Stromal cell of bone marrow (primary cell): ENCODE results near the gene ZBTB18.
"Not testable (repeated sequence)": the region's sequence is repeated elsewhere in the genome, so short reads cannot be mapped to it uniquely, and the experiment has no call there.

ENCODE experiments used
- DNase-seq: peaks from one replicate; pipeline ENCODE4 v3.0.0-alpha.2; 2012; ENCODE audit warnings: low read depth

The ZBTB18 gene

DNA sequence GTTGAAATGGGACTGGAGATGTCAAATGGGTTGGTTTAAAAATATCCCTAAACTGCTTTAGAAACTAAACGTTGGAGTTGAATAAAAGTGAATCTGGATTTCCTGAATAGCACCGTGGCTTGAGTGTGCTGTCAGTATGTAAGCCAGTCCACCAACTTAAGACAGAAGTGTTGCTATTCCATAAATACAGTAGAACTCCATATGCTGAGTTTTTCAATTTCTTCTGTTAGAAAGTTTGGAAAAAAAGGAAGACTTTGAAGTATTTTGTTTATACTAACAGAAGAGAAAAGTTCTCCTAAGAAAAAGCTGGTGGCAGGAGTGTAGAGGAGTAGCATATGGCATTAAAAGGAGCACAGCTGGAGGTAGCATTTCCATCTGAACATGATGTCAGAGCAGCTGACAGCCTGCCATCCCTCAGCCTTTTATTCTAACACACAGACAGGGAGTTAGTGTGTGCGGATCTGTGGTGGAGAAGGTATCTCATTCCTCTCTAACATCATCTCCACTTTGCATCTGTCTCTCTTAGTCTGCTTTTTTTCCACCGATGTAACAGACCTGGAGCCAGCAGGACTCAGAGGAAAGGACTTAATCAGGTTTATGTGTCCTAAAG lies at the start of gene ZBTB18:
Gene ZBTB18, plus strand, starts transcription at position 449 of the 610 bp plus-strand sequence. Its CDS starts 149 bp downstream, at position 598.
- no peak for DNase-seq

DNA sequence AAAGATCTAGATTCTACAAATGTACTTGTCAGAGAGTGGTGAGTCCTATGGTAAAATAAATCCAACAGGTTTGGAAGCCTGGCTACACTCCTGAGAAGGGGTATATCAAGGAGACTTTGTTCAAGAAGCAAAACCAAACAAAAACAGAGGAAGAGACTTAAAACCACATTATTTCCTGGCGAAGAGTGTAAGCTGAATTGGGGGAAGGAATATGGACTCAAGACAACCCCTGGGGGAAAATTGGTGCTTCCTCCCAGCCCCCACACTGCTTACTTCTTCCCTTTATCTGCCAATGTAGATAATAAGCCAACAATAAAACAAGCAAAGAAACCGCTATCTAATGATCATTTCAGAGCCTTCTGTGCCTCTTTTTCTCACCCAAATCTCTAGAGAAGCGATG lies 48.4 kb upstream of the ZBTB18 start:
- DNase-seq = no peak

DNA sequence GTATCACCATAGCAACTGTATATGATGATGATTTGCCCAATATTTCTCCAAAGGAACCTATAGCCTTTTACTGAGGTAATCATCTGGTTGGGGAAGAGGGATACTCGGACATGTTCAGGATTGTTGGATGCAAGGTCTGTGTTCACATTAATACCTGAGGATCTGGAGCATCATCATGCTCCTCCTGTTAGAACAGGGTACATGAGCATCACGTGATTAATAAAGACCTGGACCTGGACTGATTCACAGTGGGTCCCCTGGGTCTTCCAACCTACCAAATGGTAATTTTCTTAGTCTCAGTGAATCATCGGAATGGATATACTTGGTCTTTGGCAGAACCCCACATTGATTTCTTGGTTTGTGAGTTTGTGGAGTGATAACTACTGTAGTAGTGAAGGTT lies 45.6 kb upstream of the ZBTB18 start:
- no peak for DNase-seq

DNA sequence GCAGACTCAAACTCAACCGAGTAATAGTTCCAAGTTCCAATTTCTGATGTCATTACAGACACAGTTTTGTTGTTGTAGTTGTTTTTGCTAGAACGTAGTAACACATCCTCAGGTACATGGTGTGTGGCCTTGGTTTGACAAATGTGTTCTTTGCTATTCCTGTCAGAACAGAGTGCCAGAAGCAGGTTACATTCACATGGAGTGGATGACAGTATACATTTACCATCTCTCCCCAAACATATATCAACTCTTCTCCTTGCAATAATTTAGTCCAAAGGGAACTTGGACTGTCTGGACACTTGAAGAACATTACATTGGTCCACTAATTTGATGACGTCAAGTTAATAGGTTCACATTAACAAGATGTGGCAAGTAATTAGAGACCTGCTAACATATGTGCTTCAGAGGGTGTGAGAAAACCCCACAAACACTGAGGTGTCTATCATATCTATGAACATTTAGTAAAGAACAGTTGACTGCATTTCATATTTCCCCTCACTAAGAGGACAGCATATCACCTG lies 44.6 kb upstream of the ZBTB18 start:
- no peak for DNase-seq

DNA sequence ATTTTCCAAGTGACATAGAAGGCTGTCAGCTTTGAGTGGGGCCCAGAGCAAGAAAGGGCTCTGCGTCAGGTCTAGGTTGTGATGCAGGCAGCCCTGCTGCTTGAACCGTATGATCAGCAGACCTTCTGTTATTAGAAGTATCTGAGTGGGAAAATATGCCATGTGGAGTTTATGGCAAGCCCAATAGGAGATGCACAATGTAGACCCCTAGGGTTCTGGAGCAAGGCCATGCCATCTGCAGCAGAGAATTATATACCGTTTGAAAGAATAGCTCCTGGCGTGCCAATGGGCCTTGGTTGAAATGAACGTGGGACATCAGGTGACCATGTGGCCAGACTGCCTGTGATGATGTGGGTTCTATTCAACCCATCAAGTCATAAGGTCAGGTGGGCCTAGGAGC lies 44.1 kb upstream of the ZBTB18 start:
- DNase-seq = no peak

DNA sequence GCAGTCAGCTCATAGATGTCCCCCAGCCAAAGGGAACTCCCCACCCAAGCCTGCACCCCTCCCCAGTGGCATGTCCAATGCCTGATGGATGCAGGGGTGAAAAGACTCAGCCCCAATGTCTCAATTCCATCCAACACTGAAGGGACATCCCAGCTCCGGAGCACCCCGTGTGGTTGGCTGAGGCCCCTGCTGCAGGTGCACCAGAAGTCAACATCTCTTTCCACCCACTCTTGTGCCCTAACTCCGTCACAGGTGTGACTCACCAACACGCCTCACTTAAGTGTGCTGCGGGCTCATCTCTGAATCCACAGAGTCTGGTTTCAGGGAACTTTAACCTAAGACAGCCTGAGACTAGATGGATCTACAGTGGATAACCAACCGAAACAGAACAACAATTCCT lies 40.9 kb upstream of the ZBTB18 start:
- DNase-seq = no peak

DNA sequence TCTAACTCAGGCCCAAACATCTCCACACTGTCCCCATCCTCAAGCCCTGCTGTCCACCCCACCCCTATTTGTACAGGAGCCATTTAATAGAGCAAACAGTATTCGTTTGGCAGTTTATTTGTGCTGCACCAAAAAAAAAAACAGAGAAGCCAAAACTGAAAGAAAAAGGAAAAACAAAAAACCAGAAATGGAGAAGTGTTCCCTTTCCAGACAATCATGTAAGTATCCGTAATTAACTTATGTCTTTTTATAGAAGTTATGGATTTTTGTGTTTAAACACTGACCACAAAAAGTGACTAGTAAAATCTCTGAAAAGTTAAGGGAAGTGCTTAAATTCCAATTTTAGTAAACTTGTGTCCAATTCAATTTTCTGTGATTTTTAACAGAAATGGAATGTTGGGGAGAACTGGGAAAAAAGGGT lies 40.4 kb upstream of the ZBTB18 start:
- DNase-seq = no peak

DNA sequence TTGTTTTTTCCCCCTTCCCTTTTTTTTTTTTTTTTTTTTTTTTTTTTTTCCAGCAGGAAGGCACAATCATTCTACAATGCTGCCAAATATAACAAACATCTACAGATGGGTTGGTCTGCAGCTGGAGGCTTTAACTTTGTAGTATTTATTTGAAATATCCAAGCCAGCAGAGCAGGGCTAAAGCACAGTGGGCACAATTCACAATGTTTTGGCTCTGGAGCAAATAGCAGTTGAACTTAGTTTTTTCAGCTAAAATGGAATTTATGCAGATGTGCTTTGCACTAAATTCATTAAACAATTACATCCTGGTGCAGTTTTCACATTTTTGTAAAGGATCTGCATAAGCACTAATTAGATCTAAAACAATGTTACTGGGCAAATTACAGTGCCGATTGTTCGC lies 39.8 kb upstream of the ZBTB18 start:
- no peak for DNase-seq

DNA sequence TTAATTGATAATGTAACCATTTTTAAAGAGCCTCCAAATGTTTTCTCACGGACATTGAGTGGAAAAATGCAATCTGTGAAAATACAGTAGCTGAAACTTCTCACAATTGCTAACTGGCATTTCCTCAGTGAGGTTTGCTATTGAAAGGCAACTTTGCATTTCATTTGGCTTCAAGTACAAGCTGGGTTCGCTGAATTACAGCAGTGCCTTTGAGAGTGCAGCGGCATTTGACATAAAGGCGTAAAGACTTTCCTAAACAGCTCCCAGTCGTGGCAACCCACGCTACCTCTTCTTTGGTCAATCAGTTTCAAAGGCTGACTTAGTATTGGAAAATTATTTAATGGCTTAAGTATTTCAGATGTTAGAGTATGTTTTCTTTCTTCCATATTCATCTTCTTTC lies 39.3 kb upstream of the ZBTB18 start:
- no peak for DNase-seq

DNA sequence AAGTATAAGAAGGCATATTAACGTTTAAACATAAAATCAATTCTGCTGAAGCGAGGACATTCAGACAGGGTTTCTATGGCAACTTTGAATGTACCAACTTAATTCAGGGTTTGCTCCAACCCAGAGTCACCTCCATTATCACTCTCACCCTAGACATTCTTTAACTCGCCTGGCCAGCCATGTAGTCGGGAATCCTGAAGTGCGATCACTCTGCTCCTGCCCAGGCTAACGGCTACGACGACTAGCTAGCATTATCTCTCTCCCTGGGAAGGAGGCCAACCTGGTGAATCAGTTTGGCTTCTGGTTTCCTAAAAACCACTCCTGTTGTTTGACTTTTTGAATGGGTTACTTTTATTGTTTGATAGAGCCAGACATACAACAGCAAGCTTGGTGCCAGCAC lies 38.9 kb upstream of the ZBTB18 start:
- DNase-seq = peak; percentile 50

DNA sequence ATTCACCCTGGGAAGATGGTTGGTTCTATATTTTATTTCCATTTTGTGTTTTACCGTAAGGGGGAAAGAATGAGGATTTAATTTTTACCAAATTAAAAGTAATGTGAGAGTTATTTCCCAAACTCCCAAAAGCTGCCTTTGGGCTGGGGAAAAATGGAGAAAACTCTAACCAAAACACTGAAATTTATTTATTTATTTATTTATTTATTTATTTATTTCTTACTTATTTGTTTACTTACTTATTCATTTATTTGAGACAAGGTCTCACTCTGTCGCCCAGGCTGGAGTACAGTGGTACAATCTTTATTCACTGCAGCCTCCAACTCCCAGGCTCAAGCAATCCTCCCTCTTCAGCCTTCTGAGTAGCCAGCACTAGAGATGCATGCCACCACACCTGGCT lies 38.0 kb upstream of the ZBTB18 start:
- DNase-seq = no peak

DNA sequence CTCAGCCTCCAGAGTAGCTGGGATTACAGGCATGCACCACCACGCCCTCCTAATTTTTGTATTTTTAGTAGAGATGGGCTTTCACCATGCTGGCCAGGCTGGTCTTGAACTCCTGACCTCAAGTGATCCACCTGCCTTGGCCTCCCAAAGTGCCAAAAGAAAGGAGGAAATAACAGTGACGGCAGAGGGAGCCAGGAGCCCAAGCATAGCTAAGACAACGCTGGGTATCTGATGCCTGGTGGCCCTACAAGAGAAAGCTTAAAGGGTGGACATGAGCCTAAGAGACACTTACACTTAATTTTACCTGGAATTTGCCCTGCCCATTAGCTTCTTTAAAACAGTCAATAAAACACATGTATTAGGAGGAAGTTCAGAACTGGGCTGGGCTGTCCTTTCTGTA lies 36.2 kb upstream of the ZBTB18 start:
- DNase-seq = not testable (repeated sequence)

DNA sequence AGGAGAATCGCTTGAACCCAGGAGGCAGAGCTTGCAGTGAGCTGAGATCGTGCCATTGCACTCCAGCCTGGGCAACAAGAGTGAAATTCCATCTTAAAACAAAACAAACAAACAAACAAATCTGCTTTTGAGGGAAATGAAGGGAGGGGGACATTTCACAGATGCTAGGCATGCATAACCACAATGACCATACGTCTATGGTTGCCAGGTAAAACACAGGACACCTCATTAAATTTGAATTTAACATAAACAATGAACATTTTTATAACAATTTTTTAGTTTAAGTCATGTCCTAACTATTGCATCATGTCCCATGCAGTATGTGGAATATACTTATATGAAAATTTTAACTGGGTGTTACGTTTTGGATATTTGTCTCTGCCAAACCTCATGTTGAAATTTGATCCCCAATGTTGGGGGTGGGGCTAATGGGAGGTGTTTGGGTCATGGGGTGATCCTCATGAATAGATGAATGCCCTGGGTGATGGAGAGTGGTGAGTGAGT lies 31.0 kb upstream of the ZBTB18 start:
- no peak for DNase-seq

DNA sequence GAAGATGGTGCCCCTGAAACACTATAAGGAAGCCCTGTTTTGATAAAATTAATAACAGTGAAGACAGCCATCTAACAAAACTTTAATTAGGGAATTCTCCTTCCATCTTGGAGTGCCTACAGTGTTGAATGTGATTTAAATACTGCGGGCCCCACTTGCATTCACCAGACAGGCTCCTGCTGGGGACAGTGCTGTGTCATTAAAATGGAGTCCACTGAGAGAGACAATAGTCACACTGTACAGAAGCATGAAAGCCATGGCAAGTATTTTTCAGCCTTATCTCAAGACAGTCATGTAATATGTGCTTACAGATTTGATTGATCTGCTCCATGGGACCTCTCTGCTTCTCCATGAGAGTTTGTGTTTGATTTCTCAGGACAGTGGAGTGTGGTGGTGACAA lies 29.7 kb upstream of the ZBTB18 start:
- DNase-seq = no peak

DNA sequence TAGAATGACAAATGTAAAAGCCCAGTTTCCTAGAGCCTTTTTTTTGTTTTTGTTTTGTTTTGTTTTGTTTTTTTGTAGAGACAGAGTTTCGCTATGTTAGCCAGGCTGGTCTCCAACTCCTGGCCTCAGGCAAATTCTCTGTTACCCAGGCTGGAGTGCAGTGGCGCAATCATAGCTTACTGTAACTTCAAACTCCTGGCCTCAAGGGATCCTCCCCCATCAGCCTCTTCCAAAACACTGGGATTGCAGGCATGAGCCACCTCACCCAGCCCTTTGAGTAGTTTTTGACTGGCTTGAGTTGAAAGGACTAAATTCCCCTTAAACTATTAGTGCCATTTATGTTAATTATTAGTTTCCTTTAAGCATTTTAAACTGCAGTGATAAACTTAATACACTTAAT lies 28.8 kb upstream of the ZBTB18 start:
- DNase-seq = peak; percentile 67

DNA sequence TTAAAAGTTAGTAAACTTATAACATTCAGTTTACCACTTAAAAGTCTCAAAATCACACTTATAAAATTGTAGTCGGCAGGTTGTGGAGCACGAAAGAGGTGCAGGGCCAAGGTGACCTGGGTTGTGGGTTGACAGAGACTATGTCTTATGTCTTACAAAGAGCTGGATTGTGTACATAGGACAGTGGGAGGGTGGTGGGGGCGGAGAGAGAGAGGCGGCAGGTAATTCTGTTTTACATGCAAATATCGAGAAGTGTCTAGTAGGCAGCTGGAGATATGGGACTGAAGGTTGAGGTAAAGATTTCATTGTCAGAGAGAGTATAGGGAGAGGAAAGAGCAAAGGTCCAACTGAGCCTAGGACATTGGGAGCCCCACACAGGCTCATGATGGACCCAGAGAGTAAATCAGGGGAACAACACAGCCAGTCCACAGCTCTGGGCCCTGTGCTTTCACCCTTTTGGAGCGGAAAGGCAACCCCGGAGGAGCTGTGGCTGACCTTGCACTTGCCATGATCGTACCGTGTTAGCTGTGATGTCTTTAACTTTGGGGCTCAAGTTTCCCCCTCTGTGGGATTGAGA lies 28.1 kb upstream of the ZBTB18 start:
- DNase-seq = no peak

DNA sequence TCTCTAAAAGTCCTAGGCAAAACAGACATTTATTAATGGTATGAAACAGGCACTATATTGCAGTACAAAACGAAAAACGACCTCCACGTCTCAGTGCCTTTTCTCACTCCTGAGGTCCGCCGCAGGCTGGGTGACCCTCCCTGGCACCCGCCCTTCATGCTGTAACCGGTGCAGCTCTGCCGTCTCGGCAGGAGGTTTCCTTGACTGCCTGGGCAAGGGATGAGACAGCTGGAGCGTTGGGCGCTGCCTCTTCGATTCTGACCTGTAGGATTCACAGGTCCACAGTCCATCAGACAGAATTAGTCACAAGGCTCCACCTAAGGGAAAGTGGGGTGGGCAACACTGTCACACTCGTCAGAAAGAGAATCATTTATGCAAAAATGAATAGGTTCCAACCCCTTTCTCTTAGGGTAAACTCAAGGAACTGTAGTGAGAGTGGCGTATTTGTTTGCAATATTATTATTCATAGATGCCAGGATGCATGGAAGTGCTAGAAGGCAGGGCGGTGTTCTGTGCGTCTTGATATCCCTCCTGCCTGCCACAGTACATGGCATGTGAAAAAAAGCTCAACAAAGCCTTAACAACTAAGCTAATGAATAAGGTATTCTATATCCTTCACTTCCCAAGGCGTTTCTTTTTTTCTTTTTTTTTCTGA lies 23.5 kb upstream of the ZBTB18 start:
- no peak for DNase-seq

DNA sequence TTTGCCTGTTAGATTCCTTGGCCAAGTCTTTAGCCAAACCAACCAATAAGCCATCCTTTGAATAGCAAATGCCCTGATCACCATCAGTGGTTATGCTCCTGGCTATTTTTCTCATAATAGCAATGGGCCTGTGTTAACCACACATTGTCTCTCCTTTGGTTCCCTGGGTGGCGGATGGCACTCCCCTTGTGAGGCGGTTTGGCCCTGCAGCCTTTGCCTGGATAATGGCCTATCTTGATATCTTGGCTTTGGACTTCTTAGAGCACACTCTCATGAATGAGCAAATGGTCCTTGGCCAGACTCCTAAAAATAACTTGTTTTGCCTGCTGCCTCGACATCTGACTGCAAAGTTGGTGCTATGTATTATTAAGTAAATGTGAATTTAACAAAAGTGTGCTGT lies 22.4 kb upstream of the ZBTB18 start:
- DNase-seq = no peak

DNA sequence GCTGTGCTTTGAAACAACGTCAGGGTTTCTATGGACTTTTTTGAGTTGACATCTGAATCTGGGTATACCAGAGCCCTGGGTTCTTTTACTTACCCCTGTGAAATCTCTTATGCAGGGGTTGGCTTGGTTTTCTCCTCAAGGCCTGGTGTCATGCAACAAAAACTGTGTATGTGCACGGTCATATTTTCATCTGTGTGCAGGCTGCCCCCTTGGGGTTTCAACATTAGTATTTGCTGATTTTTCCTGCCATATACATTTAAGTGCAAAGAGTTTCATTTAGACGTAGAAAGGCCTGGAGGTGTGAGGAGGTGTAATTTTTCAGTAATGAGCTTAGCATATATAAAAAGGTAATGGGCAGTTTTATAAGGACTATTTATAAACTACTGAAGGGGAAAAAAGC lies 22.0 kb upstream of the ZBTB18 start:
- no peak for DNase-seq

DNA sequence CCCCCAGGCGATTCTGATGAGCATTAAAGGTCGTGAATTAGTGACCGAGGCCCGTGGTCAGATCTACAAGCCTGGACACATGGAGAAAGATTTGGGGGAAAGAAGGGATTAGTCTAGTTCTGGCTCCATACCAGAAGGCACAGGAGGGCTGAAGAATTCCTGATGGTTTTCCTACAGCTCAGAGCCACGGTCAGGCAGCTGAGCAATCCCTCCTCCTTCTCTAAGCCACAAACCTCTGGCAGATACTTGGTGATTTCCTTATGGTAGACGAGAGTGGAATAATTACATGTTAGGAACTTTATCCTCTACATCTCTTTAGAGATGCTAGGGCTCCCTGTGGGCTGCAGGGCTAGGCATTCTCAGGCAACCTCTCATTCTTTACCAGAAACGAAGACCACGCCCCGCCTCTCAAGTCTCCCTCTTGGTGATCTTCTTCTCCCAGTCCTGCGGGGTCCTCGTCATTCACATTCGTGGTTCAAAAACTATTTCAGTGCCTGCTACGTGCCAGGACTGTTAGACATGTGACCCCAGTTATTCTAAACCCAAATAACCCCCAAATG lies 20.5 kb upstream of the ZBTB18 start:
- DNase-seq = no peak

DNA sequence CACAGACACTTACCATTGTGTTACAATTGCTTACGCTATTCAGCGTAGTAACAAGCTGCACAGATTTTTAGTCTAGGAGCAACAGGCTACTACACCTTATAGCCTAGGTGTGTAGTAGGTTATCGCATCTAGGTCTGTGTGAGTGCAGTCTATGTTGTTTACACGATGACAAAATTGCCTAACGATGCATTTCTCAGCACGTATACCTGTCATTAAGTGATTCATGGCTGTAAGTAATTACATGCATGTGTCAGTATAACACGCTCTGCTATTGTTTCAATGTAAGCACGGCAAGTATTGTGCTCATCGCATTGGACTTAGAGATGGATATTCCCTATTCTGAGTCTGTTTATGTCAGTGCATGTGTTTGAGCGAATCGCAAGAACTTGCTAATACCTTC lies 15.7 kb upstream of the ZBTB18 start:
- DNase-seq = no peak

DNA sequence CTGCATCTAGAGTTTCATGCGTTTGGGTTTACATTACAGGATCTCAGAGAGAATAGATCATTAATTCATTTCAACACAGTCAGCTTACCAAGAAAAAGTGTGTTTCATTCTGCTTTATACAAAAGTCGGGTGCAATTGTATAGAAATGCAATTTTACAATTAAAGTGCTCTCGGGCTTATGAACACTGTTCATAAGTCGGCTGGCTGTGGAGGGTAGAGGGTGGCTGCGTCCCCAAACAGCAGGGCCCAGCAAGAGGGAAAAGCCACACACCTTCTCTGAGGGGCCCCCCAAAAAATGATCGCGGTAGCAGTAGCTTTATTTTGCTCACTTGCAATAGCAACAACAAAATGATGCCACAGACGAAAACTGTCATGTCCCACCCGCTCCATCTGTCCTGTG lies 13.8 kb upstream of the ZBTB18 start:
- DNase-seq = no peak

DNA sequence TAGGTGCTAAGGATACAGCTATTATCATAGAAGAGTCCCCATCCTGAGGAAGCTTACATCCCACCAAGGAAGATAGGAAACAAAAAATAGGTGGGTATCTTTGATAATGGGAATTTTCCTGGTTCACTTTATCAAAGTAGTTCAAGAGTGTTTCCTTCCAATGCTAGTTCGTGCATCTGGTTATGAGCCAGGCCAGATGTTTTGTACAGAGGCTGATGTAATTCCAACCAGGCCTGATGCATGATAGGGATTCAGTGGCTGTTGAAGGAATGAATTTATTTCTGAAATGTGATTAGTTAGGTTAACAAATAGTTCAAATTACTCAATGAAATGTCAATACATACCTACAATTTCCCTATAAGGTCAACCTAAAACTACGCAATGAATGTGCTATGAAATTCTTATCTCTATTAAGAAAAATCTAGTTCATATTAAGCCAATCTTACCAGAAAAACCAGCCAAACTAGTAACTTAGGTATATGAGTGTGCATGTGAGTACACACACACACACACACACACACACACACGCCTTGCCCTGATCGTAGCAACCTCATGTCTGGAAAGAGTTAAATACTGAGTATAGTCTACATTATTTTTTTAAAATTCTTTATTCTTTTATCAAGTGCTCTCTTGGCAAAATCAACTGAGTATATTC lies 9.5 kb upstream of the ZBTB18 start:
- DNase-seq = no peak
